HG02870 (cell line): ENCODE results near the gene CNTNAP3B.
"Not testable (repeated sequence)": the region's sequence is repeated elsewhere in the genome, so short reads cannot be mapped to it uniquely, and the experiment has no call there.

Experiments
- ATAC-seq: cut with Tn5 transposase; IDR thresholded peaks from one replicate; pipeline ENCODE4 v1.9.1; 2021; ENCODE audit warnings: mild to moderate bottlenecking, moderate library complexity; ENCODE audit not compliant: unreplicated experiment

Gene CNTNAP3B

DNA sequence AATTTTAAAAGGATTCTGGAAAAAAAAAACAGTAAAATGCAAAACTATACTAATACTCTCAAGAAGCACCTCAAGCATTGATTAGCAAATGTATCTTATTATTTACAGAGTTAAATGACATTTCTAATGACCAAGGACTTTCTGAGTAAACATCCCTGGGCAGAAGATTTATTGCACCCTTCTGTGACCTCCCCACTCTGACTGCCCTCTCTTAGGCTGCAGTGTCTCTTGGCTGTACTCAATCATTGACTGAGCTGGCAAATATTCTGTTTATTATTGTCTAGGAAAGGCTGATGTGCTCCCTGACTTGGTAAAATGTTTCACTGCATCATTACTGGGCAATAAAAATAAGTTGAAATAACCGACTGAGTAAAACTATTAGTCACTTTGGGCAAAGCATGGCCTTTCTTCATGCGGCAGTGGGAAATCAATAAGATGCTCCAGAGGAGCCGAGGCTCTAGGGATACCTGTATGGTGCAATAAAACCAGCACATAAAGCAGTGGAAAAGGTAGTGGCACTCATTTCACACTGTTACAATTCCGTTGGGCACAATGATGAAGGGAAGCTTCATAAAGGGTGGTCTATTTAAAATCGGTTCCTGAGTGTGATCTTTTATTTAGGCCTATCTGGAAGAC, 151.1 kb downstream of the CNTNAP3B start:
- ATAC-seq, result not testable (repeated sequence)

DNA sequence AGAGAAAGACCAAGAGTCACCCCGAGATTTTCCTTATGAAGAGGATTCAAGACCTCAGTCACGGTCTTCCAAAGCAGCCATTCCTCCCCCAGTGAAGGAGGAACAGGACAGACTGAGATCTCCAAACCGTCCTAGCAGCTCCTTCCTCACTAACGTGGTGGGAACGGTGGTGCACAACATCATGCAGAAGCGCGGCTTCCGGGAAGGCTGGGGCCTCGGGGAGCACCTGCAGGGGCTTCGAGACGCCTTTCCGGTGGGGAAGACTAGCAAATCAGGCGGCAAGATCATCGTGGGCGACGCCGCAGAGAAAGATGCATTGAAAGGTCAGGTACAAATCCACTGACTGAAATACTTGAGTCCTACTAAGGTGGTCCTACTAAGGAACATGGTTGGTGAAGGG, 154.3 kb downstream of the CNTNAP3B start:
- ATAC-seq, result not testable (repeated sequence)

DNA sequence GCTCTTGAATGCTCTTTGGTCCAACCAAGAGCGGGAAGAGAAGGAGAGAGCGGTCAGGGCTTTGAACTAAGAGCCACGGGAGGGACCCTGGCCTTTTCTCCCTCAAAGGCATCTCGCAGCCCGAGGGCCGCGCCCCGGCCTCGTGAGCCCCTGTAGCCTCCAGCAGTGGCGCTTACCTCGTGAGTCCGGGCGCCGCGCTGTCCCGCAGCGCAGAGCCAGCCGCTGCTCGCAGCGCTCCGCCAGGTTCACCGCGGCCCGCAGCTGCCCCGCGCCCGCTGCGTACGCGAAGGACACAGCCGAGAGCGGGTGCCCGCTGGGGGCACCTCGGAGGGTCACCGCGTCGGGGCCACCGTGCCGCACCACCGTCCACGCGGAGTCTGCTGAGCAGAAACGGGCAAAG, 176.2 kb downstream of the CNTNAP3B start:
- not testable (repeated sequence) for ATAC-seq

DNA sequence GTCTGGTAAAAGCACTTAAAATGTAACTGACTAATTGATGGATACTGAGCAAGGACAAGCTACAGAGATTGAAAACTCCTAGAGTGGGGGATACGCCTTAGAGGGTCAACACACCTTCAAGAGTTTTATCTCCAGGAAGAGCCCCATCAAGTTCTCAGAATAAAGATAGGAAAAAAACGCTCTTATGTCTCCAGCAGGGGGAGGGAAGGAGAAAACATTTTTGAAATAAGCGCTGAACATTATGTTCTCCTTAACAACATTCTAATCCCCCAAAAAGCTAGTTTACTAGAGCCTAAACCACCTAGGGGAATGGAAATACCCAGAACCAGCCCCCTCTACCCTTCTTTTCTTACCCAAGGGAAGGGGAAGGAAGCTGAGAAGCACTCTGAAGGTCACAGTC, 187.5 kb downstream of the CNTNAP3B start:
- not testable (repeated sequence) for ATAC-seq

DNA sequence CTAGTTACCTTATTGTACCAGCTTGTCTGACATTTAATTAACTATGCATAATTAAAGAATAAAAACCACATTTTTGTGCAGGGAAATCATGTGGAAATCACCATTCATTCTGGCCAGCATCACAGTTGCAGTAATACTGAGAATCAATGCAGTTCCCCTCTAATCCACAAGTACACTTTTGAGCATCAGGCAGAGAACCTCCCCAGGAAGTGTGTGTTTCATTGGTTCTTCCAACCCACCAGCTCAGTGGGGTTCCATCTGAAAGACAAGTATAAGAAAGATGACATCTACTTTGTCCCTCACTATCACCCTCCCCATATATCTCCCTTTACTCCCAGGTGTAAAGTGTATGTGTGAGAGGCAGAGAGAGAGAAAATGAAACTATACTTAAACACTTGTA, 191.1 kb downstream of the CNTNAP3B start:
- ATAC-seq, result not testable (repeated sequence)

DNA sequence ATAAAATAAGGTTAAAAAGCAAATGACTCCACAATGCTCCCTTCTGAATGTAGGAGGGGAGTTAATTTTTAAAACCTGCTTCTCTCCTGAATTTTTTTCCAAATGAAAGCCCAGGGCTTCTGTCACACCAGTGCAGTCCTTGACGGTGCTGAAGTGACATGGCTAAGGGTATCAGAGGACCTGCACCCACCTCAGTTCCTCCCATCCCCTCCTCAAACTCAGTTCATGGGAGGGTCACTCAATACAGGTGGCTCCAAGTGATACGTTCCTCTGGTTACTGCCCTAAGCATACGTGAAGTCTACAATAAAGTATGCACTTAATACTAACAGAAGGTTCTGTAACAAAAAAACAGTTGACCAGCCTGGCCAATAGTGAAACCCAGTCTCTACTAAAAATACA, 193.5 kb downstream of the CNTNAP3B start:
- not testable (repeated sequence) for ATAC-seq

DNA sequence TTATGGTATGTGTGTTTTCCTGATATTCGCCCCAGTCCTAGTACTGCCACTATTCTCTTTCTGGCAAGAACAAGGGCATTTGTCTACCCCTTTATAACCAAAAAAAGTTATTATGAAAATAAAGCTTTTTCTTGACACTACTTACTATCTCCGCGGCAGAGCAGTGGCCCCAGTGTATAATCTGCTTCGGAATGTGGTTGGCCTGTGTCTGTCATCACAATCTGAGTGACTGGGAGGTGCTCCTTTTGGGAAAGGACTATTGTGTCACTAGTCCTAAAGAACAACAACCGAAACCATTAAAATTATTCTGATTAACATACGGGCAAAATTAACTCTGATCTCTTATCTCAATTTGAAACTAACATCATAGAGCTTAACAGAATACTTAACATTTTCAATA, 200.1 kb downstream of the CNTNAP3B start:
- not testable (repeated sequence) for ATAC-seq

DNA sequence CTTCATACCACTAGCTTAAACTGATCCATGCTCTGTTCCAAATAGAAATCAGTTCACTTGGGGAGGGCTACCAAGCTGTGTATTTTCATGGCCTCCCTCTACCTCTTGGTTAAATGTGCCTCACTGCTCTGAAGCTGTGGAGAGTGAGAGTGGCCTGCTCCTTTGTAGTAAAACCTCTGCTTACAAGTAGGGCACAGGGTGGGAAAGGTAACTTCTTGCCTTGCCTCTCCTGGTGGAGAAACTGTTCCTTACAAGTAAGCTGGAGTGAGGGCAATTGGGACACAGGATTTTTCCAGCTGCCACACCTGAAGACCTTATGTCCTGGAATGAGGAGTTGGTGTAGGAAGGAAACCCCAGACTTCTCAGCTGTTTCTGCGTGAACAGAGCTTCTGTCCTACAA, 211.9 kb downstream of the CNTNAP3B start:
- not testable (repeated sequence) for ATAC-seq

DNA sequence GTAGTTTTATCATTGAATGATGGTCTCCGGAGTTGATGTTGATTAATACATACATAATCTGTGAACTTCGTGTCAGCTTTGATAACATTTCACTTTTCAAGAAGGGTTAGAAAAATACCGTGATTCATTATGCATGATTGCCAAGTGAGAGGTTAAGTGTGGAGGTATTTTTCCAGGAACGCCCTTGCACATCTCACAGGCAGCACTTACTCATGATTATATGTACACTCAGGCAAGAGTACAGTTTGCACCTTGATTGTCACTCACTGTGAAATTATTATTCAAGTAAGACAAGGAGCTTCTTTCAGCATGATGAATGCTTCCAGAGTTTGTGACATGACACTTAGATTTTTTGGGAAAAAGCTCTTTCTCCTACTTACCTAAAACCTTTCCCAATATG, 223.7 kb downstream of the CNTNAP3B start:
- ATAC-seq, result not testable (repeated sequence)

DNA sequence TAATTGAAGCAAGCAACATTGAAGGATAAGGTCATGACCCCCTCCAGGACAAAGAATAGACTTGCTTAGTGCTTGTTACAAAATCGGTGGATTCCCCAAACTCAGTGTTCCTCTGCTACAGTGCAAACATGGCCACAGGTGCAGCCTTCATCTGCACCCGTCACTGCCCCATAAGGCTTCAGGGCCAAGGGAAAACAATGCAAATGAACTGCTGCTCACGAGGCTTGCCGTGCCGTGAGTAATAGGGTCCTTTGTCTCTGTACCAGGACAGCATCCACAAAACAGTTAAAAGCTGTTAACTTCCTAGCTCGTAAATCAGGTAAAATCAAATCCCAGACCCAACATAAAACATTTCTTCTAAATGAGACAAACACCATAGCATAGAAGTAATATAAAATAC, 226.5 kb downstream of the CNTNAP3B start:
- not testable (repeated sequence) for ATAC-seq

DNA sequence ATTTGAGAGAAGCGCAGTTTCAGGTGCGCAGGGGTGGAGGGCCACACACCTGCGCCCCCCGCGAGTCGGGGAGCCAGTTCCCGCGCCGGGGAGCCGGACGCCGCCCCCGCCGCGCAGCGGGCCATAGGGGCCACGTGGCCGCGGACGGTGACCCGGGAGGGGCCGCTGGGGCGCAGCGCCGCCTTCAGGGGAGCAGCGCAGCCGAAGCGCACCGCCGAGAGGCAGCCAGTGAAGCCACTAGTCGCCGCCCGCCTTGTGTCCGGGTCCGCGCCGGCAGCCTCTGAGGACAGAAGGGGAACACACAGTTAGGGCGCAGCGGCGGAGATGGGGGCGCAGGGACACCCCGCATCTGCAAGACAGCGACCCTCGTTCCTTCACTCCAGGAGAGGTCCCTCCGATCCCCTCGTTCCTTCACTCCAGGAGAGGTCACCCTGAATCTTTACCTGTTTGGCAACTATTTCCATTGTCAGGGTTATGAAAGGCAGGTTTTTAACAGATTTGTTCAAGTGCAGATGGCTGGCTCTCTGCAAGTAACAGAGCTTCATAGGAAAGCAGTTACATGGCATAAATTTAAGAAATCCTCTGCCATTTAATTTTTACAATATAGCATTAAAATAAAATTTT, 230.4 kb downstream of the CNTNAP3B start:
- not testable (repeated sequence) for ATAC-seq

DNA sequence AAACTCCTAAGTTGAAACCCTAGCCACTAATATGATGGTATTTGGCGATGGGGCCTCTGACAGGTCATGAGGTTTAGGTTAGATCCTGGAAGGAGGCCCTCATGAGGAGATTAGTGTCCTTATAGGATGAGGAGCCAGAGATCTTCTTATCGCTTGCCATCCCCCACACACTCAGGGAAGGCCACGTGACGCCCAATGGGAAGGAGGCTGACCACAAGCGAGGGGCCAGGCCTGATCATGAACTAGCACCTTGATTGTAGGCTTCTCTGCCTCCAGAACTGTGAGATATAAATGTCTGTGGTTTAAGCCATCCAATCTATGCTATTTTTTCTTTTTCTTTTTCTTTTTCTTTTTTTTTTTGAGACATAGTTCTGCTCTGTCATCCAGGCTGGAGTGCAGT, 254.7 kb downstream of the CNTNAP3B start:
- ATAC-seq, result not testable (repeated sequence)

DNA sequence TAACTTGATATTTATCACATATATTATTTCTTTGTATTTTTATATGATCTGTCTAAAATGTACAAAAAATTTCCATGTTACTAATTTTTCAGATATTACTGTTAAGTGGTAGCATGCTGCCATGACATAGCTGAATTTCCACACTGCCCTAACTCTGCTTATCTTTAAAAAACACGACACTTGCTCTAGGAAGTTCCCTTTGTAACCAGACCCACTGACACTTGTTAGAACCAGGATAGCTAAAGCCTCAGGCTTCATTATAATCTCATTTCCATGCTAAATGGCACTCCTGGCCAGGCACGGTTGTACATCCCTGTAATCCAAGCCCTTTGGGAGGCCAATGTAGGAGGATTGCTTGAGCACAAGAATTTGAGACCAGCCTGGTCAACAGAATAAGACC, 273.8 kb downstream of the CNTNAP3B start:
- ATAC-seq, result not testable (repeated sequence)

DNA sequence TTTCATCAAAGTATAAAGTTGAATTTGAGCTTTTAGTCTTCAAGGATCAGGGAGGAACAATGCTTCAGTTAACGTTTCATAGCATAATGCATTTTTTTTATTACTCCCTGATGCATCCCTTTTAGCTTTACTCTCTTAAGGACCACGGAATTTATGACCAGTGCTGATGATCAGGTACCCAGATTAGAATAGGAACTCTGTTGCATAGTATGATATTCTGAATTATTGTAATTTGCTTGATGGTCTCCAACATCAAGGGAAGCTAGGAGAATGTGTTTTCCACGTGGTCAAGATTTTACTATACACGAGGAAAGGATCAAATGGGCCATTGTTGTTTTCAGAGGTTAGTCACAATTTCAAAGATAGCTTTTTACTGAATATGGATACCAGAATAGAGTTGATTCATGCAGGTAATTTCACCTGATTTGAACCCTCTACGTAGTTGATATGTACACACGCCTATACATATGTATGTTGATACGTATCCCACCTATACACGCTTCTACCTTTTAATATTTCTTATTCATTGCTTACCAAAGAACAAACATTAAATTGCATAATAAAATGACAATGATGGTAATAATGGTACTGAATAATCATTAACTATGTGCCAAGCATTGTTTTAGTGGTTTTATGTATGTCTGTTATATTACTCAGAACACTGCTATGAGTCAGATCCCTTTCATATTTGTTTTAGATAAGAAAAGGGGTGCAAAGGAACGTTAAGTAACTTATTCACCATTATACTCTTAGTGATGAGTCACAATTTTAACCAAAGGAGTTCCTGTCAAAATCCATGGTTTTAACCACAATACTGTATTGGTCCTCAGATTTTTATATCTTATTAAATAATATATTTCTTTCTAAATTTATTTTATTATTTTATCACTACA, 277.1 kb downstream of the CNTNAP3B start:
- not testable (repeated sequence) for ATAC-seq

DNA sequence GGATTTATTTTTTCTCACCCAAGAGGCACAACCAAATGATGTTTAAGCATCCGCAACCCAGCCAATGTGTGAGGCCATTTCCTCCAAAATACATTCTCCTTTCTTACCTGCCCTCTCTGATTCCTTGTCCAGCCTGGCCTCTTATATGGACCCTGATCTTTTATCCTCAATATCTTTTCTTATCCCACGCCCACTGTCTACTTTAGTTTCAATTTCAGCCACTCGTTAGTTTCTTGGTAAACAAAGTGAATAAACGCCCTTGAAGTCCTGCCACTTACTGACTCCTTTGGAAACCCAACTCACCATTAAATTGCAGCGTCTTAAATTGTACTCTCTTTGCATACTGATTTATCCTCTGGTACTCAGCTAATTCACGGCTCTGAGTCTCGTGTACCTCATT, 281.4 kb downstream of the CNTNAP3B start:
- ATAC-seq, result not testable (repeated sequence)
